C1 segment of cervical spinal cord (tissue), 14 donors: ENCODE results near the gene PHF2.

ENCODE experiments used
- DNase-seq, 14 donors: peaks; one replicate each; lab custom pipeline; 2025; lab: John Stamatoyannopoulos, UW

PHF2 gene

DNA sequence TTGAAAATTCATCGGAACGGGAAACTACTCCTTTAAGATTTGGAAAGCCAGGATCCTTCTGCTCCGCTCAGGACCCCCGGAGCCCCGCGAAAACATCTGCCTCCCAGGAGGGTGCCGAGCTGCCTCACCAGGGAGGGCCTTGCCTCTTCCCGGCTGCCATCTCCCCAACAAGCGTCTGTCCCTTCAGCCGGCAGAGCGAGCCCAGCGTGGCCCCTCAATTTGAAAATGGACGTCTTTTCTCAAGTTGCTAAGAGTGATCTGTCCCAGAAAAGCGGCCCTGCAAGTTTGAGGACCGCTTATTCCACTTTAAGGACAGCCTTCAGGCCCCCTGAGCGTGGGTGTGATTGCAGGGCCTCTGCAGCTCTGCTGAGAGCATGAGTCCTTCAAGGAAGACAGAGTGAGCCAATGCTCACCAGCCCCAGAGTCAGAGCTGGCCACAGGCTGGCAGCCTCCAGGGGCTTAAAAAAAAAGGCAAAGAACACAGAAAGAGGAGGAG, 101.3 kb downstream of the PHF2 start:
- DNase-seq = no peak

GRCh38 chr9:93678199-93679019, 102.0 kb downstream of the PHF2 start:
- DNase-seq = no peak

DNA sequence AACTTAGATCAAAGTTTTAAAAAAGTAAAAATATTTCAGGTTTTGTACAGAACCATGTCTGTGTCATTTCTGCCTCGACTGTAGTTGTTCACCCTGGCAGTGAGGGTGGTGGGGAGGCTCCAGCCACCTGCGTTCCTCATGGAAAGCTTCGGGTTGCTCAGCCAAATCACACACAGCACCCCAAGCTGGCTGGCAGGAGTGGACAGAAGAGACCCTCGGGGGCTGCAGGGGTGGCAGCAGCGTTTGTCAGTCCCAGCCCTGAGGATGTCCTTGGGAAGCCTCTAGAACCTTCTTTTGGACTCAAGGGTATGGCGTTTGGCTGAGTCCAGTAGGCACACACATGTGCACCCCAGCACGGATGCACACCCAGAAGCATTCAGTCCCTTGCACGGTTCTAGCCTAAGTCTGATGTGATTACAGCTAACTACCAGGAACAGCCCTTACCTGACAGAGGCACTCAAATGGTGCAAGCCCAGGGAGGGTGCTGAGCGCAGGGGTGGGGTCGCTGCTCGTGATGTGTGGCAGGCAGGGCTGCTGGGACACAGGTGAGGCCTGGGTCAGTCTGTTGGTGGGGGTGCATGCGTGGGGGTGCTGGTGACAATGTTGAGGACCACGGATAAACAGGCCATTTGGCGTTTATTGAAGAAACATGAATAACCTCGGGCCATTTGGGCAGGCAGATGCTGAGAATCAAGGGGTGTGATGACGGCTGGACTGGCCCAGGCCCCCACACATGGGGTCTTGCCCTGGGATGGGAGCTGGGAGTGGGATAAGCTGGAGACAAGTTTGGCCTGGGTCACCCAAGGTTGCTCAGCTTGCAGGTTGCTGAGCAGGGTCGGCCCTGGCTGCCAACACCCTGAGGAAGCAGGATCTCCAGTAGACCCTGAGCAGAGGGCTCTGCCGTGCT, 103.4 kb downstream of the PHF2 start:
- no peak for DNase-seq

DNA sequence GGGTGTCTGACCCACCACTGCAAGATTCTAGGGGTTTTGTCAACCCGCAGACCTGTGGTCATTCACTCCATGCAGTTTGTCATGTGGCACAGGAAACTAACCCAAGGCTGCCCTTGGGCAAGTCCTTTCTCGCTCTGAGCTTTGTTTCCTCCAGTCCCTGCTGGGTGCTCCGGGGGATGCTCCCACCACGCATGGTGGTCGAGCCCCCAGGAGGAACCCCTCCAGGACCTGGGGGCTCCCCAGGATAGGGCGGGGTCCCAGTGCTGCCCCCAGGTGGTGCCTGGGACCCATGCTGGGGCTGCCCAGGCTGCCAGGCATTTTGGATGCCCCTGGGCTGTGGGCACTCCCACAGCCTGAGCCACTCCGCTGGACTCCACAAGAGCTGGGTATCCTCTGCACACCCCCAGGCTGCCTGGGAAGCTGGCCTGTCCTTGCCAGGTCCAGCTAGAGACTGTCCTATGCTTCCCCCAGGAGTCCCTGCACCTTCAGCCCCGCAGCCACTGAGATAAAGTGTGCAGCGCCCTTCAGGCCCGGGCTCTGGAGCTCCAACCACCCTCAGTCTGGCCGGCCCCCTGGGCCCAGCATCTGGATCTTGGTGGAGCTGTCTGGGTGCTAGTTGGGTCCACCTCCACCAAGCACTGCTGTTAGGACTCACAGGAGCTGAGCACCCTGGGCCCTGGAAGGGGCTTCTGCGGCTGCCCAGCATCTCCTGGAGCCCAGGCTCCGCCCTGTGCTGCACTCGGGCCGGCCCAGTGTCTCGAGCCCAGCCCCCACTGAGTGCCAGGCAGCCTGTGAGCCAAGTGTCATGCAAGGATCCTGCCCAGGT, 104.3 kb downstream of the PHF2 start:
- DNase-seq = no peak

GRCh38 chr9:93681269-93682154, 105.1 kb downstream of the PHF2 start:
- DNase-seq = no peak

- DNase-seq = peak in 3 of 14 donors; percentile 6 to 47 (median 39)
Measured at GRCh38 chr9:93682155-93682968, 106.0 kb downstream of the PHF2 start.

- DNase-seq = no peak
Measured at GRCh38 chr9:93683331-93684134, 107.1 kb downstream of the PHF2 start.

- DNase-seq = no peak
Measured at GRCh38 chr9:93684161-93684765, 107.9 kb downstream of the PHF2 start.

GRCh38 chr9:93684806-93685543, 108.6 kb downstream of the PHF2 start:
- no peak for DNase-seq

GRCh38 chr9:93686127-93686879, 109.9 kb downstream of the PHF2 start:
- no peak for DNase-seq

DNA sequence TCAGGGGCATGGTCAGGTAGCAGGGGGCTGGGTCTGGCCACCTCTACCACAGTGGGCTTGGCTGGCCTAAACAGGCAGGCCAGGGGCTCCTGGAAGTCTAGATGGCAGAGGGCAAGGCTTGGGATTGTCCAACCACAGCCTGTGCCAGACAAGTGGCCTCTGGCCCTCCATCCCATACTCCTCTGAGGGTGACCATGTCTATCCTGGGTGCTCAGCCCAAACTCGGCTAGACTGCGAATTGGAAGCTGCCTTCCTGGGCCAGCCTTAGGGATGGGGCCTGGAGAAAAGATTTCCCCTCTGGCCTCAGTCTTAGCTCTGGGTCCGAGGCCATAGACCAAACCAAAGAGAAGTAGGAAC, 110.5 kb downstream of the PHF2 start:
- no peak for DNase-seq

DNA sequence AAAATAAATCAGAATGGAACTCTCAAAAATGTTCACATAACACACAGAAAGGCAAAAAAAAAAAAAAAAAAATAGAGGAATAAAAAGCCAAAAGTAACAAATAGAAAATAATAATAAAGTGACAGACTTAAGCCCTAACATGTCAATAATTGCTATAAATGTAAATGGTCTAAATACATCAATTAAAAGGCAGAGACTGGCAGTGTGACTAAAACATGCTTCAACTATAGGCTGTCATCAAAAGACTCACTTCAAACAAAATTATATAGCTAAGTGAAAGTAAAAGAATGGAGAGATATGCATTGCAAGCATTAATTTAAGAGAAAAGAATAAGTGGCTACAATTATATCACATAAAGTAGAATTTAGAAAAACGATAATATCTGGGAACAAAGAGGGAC, 114.2 kb downstream of the PHF2 start:
- no peak for DNase-seq

GRCh38 chr9:93693129-93693528, 116.7 kb downstream of the PHF2 start:
- DNase-seq = no peak

GRCh38 chr9:93697352-93698139, 121.2 kb downstream of the PHF2 start:
- DNase-seq = no peak

DNA sequence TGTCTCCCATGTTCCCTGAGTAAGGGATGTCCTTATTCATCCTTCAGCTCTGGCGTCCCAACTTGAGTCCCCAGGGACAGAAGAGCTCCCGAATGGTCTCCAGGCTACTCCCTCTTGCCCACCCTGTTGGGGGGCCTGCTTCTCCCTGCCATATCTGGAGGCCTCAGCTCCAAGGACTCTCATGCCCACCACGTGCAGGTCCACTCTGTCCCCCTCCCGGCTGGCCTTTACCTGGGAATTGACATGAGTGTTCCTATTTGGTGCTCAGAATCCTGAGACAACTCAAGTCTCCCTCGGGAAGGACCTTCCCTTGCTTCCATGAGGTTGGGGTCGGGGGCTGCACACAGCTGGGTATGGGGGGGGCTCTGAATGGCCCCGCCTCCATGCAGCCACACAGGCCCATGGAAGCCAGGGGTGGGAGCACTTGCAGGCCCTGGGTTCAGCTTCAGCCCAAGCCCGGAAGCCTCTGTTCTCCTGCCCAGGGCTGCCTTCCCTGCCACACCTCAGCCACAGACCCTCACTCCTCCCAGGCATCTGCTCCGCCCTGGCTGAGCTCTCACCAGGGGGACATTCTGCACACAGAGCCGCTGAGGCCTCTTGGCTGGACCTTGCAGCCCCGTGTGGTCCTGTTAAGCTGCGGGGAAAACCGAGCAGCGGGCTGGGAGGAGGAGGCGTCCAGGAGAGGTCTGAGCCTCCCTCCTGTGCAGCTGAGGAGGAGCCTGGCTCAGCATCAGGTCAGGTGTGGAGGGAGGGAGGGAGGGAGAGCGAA, 121.9 kb downstream of the PHF2 start:
- DNase-seq = no peak
